SK-N-SH treated with all-trans-retinoic acid at 6 μM for 48 hours (cell line): Measurements from ENCODE around the gene F7.

Experiments used
- ATAC-seq: fragments of 200-7000 bp; cut with Tn5 transposase; 3 replicates; pipeline ENCODE4 v1.9.1; 2020; ENCODE audit warnings: mild to moderate bottlenecking, moderate library complexity
- ARNTL ChIP-seq: fragments of 450-650 bp; formaldehyde crosslinking; IDR thresholded peaks from 2 replicates; pipeline ENCODE4 v1.5.0; 2020; ENCODE audit warnings: low read depth, mild to moderate bottlenecking, moderate library complexity, borderline replicate concordance
- BACH2 ChIP-seq: fragments of 250-450 bp; sonication (Bioruptor Pico); IDR thresholded peaks from 2 replicates; pipeline ENCODE4 v1.9.0; 2021; ENCODE audit warnings: mild to moderate bottlenecking, borderline replicate concordance
- CSDC2 ChIP-seq: fragments of 250-450 bp; sonication (Bioruptor Pico); IDR thresholded peaks from 2 replicates; pipeline ENCODE4 v1.5.0; 2020; ENCODE audit warnings: mild to moderate bottlenecking, moderate library complexity
- ESRRG ChIP-seq: fragments of 250-450 bp; sonication (Bioruptor Pico); IDR thresholded peaks from 2 replicates; pipeline ENCODE4 v1.6.1; 2021; ENCODE audit warnings: mild to moderate bottlenecking
- ISL1 ChIP-seq: fragments of 250-450 bp; sonication (Bioruptor Pico); IDR thresholded peaks from 2 replicates; pipeline ENCODE4 v2.1.2; 2022; ENCODE audit warnings: mild to moderate bottlenecking, moderate library complexity
- OSR1 ChIP-seq: fragments of 250-450 bp; sonication (Bioruptor Pico); IDR thresholded peaks from 2 replicates; pipeline ENCODE4 v1.8.0; 2022; ENCODE audit warnings: moderate library complexity, mild to moderate bottlenecking, inconsistent platforms
- PPARA ChIP-seq: fragments of 250-450 bp; sonication (Bioruptor Pico); IDR thresholded peaks from 2 replicates; pipeline ENCODE4 v1.5.0; 2020; ENCODE audit warnings: mild to moderate bottlenecking, borderline replicate concordance
- RARB ChIP-seq: fragments of 250-450 bp; sonication (Bioruptor Pico); IDR thresholded peaks from 2 replicates; pipeline ENCODE4 v1.8.0; 2021; ENCODE audit warnings: mild to moderate bottlenecking, moderate library complexity
- SNAI2 ChIP-seq: fragments of 250-450 bp; sonication (Bioruptor Pico); IDR thresholded peaks from 2 replicates; pipeline ENCODE4 v1.5.0; 2020; ENCODE audit warnings: mild to moderate bottlenecking, moderate library complexity
- TCF4 ChIP-seq: fragments of 250-450 bp; sonication (Bioruptor Pico); IDR thresholded peaks from 2 replicates; pipeline ENCODE4 v1.8.0; 2021; ENCODE audit warnings: mild to moderate bottlenecking, moderate library complexity, borderline replicate concordance
- ZC3H10 ChIP-seq: fragments of 250-450 bp; sonication (Bioruptor Pico); IDR thresholded peaks from 2 replicates; pipeline ENCODE4 v1.5.1; 2021; ENCODE audit warnings: mild to moderate bottlenecking, moderate library complexity
- ZFP3 ChIP-seq: fragments of 250-450 bp; sonication (Bioruptor Pico); IDR thresholded peaks from 2 replicates; pipeline ENCODE4 v1.5.0; 2020; ENCODE audit warnings: mild to moderate bottlenecking, moderate library complexity
- ZFP30 ChIP-seq: fragments of 450-650 bp; formaldehyde crosslinking; IDR thresholded peaks from 2 replicates; pipeline ENCODE4 v1.5.0; 2022; ENCODE audit warnings: mild to moderate bottlenecking, moderate library complexity
- ZNF565 ChIP-seq: fragments of 450-650 bp; formaldehyde crosslinking; conservative IDR thresholded peaks from 2 replicates; pipeline ENCODE4 v1.5.0; 2020; ENCODE audit warnings: low read depth, mild to moderate bottlenecking, moderate library complexity
- ZNF70 ChIP-seq: fragments of 450-650 bp; formaldehyde crosslinking; IDR thresholded peaks from 2 replicates; pipeline ENCODE4 v1.5.0; 2020; ENCODE audit warnings: mild to moderate bottlenecking, moderate library complexity
- ZNF8 ChIP-seq: fragments of 450-650 bp; formaldehyde crosslinking; IDR thresholded peaks from 2 replicates; pipeline ENCODE4 v1.5.0; 2020; ENCODE audit warnings: mild to moderate bottlenecking, moderate library complexity
- TF ChIP-seq, protein P1 (sequence below): fragments of 250-450 bp; sonication (Bioruptor Pico); IDR thresholded peaks from 2 replicates; pipeline ENCODE4 v1.5.1; 2021; ENCODE audit warnings: mild to moderate bottlenecking, moderate library complexity
- TF ChIP-seq, protein P2 (sequence below): fragments of 250-450 bp; sonication (Bioruptor Pico); IDR thresholded peaks from 2 replicates; pipeline ENCODE4 v1.5.0; 2020; ENCODE audit warnings: mild to moderate bottlenecking, moderate library complexity
- TF ChIP-seq, protein P3 (sequence below): fragments of 250-450 bp; sonication (Bioruptor Pico); IDR thresholded peaks from 2 replicates; pipeline ENCODE4 v1.5.1; 2020; ENCODE audit warnings: low read depth, mild to moderate bottlenecking, moderate library complexity
- TF ChIP-seq, protein P4 (sequence below): fragments of 250-450 bp; sonication (Bioruptor Pico); IDR thresholded peaks from 2 replicates; pipeline ENCODE4 v1.8.0; 2020; ENCODE audit warnings: mild to moderate bottlenecking, moderate library complexity, borderline replicate concordance

Gene F7

DNA sequence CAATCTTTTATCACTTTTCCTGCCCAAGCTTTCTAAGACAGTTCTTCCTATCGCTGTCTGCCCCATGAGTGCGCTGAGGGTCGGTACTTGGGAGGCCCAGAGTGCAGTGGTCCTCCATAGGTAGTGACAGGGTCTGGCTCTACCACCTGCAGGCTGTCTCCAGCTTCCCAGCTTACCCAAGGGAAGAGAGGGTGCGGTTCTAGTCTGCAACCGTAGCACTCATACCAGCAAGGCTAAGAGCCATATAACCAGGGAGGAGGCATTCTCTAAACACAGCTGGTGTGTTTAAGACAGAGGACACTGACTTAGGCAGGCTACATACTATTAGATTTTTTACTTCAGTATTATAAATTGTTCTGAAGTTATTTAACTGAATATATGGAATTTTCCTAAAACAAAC lies 61.1 kb downstream of the F7 start:
- no peak for ATAC-seq
- TF ChIP-seq, protein P1, sequence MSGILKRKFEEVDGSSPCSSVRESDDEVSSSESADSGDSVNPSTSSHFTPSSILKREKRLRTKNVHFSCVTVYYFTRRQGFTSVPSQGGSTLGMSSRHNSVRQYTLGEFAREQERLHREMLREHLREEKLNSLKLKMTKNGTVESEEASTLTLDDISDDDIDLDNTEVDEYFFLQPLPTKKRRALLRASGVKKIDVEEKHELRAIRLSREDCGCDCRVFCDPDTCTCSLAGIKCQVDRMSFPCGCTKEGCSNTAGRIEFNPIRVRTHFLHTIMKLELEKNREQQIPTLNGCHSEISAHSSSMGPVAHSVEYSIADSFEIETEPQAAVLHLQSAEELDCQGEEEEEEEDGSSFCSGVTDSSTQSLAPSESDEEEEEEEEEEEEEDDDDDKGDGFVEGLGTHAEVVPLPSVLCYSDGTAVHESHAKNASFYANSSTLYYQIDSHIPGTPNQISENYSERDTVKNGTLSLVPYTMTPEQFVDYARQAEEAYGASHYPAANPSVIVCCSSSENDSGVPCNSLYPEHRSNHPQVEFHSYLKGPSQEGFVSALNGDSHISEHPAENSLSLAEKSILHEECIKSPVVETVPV (CRISPR knock-in tag): no peak
- TF ChIP-seq ZFP3 (CRISPR knock-in tag): no peak
- no peak for TF ChIP-seq SNAI2 (CRISPR knock-in tag)
- TF ChIP-seq BACH2 (CRISPR knock-in tag): no peak
- TF ChIP-seq, protein P2, sequence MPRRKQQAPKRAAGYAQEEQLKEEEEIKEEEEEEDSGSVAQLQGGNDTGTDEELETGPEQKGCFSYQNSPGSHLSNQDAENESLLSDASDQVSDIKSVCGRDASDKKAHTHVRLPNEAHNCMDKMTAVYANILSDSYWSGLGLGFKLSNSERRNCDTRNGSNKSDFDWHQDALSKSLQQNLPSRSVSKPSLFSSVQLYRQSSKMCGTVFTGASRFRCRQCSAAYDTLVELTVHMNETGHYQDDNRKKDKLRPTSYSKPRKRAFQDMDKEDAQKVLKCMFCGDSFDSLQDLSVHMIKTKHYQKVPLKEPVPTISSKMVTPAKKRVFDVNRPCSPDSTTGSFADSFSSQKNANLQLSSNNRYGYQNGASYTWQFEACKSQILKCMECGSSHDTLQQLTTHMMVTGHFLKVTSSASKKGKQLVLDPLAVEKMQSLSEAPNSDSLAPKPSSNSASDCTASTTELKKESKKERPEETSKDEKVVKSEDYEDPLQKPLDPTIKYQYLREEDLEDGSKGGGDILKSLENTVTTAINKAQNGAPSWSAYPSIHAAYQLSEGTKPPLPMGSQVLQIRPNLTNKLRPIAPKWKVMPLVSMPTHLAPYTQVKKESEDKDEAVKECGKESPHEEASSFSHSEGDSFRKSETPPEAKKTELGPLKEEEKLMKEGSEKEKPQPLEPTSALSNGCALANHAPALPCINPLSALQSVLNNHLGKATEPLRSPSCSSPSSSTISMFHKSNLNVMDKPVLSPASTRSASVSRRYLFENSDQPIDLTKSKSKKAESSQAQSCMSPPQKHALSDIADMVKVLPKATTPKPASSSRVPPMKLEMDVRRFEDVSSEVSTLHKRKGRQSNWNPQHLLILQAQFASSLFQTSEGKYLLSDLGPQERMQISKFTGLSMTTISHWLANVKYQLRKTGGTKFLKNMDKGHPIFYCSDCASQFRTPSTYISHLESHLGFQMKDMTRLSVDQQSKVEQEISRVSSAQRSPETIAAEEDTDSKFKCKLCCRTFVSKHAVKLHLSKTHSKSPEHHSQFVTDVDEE (CRISPR knock-in tag): no peak
- TF ChIP-seq, protein P3, sequence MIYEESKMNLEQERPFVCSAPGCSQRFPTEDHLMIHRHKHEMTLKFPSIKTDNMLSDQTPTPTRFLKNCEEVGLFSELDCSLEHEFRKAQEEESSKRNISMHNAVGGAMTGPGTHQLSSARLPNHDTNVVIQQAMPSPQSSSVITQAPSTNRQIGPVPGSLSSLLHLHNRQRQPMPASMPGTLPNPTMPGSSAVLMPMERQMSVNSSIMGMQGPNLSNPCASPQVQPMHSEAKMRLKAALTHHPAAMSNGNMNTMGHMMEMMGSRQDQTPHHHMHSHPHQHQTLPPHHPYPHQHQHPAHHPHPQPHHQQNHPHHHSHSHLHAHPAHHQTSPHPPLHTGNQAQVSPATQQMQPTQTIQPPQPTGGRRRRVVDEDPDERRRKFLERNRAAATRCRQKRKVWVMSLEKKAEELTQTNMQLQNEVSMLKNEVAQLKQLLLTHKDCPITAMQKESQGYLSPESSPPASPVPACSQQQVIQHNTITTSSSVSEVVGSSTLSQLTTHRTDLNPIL (CRISPR knock-in tag): no peak
- TF ChIP-seq RARB (CRISPR knock-in tag): no peak
- TF ChIP-seq, protein P4, sequence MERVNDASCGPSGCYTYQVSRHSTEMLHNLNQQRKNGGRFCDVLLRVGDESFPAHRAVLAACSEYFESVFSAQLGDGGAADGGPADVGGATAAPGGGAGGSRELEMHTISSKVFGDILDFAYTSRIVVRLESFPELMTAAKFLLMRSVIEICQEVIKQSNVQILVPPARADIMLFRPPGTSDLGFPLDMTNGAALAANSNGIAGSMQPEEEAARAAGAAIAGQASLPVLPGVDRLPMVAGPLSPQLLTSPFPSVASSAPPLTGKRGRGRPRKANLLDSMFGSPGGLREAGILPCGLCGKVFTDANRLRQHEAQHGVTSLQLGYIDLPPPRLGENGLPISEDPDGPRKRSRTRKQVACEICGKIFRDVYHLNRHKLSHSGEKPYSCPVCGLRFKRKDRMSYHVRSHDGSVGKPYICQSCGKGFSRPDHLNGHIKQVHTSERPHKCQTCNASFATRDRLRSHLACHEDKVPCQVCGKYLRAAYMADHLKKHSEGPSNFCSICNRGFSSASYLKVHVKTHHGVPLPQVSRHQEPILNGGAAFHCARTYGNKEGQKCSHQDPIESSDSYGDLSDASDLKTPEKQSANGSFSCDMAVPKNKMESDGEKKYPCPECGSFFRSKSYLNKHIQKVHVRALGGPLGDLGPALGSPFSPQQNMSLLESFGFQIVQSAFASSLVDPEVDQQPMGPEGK (CRISPR knock-in tag): no peak
- no peak for TF ChIP-seq OSR1
- TF ChIP-seq ZNF8 (CRISPR knock-in tag): no peak
- TF ChIP-seq CSDC2 (CRISPR knock-in tag): no peak
- TF ChIP-seq ISL1 (CRISPR knock-in tag): no peak

DNA sequence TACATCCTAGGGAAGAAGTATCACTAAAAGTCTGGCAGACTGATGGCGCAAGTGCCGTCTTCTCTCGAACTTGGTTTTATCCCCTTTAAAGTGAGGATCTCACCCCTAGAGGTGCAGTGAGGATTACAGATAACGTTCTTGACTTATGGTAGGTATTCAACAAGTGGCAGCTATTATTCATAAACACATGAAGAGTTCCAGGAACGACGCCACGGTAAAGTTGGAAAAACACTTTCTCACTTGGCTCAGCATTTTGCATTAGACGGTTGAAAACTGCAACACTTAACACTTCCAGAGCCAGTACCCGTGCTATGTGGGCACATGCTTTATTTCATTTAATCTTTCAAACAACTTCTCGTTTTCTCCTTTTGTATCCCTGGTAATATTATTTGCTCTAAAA lies 61.6 kb downstream of the F7 start:
- ATAC-seq: no peak
- no peak for TF ChIP-seq ZNF565 (CRISPR knock-in tag)
- no peak for TF ChIP-seq ZC3H10 (CRISPR knock-in tag)
- TF ChIP-seq, protein P2 (CRISPR knock-in tag): no peak
- no peak for TF ChIP-seq TCF4
- no peak for TF ChIP-seq RARB (CRISPR knock-in tag)
- TF ChIP-seq ARNTL (CRISPR knock-in tag): no peak
- no peak for TF ChIP-seq ZNF8 (CRISPR knock-in tag)
- no peak for TF ChIP-seq SNAI2 (CRISPR knock-in tag)
- no peak for TF ChIP-seq CSDC2 (CRISPR knock-in tag)

DNA sequence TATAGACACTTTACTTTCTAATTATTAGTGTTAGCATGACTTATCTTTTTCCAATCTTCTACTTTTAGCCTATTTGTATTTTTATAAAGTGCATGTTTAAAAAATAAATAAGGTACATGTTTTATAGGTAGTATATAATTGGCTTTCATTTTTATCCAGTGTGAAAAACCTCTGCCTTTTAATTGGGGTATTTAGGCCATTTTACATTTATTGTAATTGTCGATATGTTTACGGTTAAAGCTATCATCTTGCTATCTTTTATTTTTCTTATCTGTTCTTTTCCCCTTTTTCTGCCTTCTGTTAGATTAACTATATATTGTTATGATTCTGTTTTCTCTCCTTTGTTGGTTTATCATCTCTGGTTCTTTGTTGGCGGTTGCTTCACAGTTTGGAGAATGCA lies 62.0 kb downstream of the F7 start:
- no peak for ATAC-seq
- no peak for TF ChIP-seq ZNF70 (CRISPR knock-in tag)
- no peak for TF ChIP-seq TCF4
- TF ChIP-seq, protein P2 (CRISPR knock-in tag): no peak
- TF ChIP-seq SNAI2 (CRISPR knock-in tag): no peak
- no peak for TF ChIP-seq PPARA (CRISPR knock-in tag)
- TF ChIP-seq, protein P1 (CRISPR knock-in tag): no peak
- TF ChIP-seq BACH2 (CRISPR knock-in tag): no peak
- TF ChIP-seq, protein P3 (CRISPR knock-in tag): no peak
- no peak for TF ChIP-seq ESRRG (CRISPR knock-in tag)
- TF ChIP-seq ZFP30 (CRISPR knock-in tag): no peak
- TF ChIP-seq ZNF8 (CRISPR knock-in tag): no peak
- no peak for TF ChIP-seq RARB (CRISPR knock-in tag)
- no peak for TF ChIP-seq CSDC2 (CRISPR knock-in tag)
- TF ChIP-seq ARNTL (CRISPR knock-in tag): no peak
- no peak for TF ChIP-seq OSR1
